Measurements from ENCODE around the gene SCNN1G.
"Not testable (repeated sequence)": the region's sequence is repeated elsewhere in the genome, so short reads cannot be mapped to it uniquely, and the experiment has no call there.

Gene SCNN1G

GRCh38 chr16:23206986-23207385 is 24.4 kb downstream of the SCNN1G start:
- DNase-seq: no peak

GRCh38 chr16:23207485-23207884 is 24.9 kb downstream of the SCNN1G start:
- no peak for DNase-seq

GRCh38 chr16:23209606-23210005 is 27.1 kb downstream of the SCNN1G start:
- DNase-seq: no peak

GRCh38 chr16:23213831-23214230 is 31.3 kb downstream of the SCNN1G start:
- no peak for DNase-seq

- no peak for DNase-seq
Observed at GRCh38 chr16:23214796-23215195, 32.3 kb downstream of the SCNN1G start.

- DNase-seq: no peak
Observed at GRCh38 chr16:23215435-23215834, 32.9 kb downstream of the SCNN1G start.

- no peak for DNase-seq
Observed at GRCh38 chr16:23216658-23217246, 34.2 kb downstream of the SCNN1G start.

- no peak for DNase-seq
Observed at GRCh38 chr16:23217646-23218045, 35.1 kb downstream of the SCNN1G start.

- DNase-seq: no peak
Observed at GRCh38 chr16:23222929-23223328, 40.4 kb downstream of the SCNN1G start.

- DNase-seq: no peak
Observed at GRCh38 chr16:23223368-23223767, 40.8 kb downstream of the SCNN1G start.

GRCh38 chr16:23225109-23225508 is 42.6 kb downstream of the SCNN1G start:
- no peak for DNase-seq

- no peak for DNase-seq
Observed at GRCh38 chr16:23225634-23226033, 43.1 kb downstream of the SCNN1G start.

GRCh38 chr16:23227529-23227928 is 45.0 kb downstream of the SCNN1G start:
- DNase-seq: no peak

GRCh38 chr16:23229714-23230113 is 47.2 kb downstream of the SCNN1G start:
- DNase-seq: no peak

GRCh38 chr16:23232806-23233205 is 50.3 kb downstream of the SCNN1G start:
- DNase-seq: no peak

- no peak for DNase-seq
Observed at GRCh38 chr16:23235176-23235575, 52.6 kb downstream of the SCNN1G start.

- DNase-seq: no peak
Observed at GRCh38 chr16:23236983-23237382, 54.4 kb downstream of the SCNN1G start.

GRCh38 chr16:23240994-23241393 is 58.4 kb downstream of the SCNN1G start:
- no peak for DNase-seq

GRCh38 chr16:23244122-23244521 is 61.6 kb downstream of the SCNN1G start:
- DNase-seq: no peak

GRCh38 chr16:23245268-23245667 is 62.7 kb downstream of the SCNN1G start:
- DNase-seq: no peak

- DNase-seq: no peak
Observed at GRCh38 chr16:23248261-23249194, 66.0 kb downstream of the SCNN1G start.

GRCh38 chr16:23249830-23250229 is 67.3 kb downstream of the SCNN1G start:
- no peak for DNase-seq

- DNase-seq: no peak
Observed at GRCh38 chr16:23252310-23252709, 69.8 kb downstream of the SCNN1G start.

- DNase-seq: not testable (repeated sequence)
Observed at GRCh38 chr16:23253650-23254049, 71.1 kb downstream of the SCNN1G start.
